ENCODE data around the gene FAM210B.
"Not testable (repeated sequence)": the region's sequence is repeated elsewhere in the genome, so short reads cannot be mapped to it uniquely, and the experiment has no call there.

Gene FAM210B

DNA sequence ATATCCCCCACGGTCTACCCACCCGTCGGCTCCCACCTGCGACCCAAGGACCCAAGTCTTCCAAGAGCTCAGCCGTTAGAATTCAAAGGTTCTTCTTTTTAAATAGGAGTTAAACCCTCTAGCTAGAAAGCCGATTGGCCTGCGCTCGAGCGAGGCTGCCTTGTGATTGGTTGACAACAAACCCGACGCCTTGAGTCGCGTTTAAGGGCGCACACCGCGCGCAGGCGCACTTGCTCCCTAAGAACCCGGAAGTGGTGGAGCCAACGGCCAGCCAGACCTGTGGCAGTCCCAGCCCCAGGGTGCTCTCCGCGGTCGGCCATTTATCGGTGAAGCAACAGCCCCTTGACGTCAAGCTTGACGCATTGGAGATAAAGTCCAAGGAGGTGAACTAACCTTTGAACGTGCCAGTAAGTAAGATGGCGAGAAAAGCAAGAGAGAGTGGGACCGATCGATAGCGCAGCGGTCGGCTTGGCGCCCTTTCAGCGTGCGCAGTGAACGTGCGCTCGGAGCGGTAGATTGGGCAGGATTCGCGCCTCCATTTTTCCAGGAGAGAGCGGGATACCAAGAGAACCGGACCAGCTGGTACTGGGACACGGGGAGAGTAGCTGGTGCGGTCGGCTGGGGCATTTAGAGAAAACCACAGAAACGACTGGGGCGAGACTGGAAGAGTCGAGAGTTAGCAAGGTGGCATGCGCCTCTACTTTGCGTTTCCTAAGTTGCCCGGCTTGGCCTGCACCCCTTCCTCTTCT, 33.5 kb downstream of the FAM210B start, which contains the start of the genes AURKA and CSTF1:
TSS of gene AURKA (minus strand) at position 84 of the 749 bp plus-strand sequence. CDS start 4,018 bp downstream, outside the sequence.
TSS of gene CSTF1 (plus strand) at position 514 of the 749 bp plus-strand sequence. CDS start 2,908 bp downstream, outside the sequence.
- peak; percentile 96 for DNase-seq (ENCODE audit: low spot score)
- TF ChIP-seq, protein P1, sequence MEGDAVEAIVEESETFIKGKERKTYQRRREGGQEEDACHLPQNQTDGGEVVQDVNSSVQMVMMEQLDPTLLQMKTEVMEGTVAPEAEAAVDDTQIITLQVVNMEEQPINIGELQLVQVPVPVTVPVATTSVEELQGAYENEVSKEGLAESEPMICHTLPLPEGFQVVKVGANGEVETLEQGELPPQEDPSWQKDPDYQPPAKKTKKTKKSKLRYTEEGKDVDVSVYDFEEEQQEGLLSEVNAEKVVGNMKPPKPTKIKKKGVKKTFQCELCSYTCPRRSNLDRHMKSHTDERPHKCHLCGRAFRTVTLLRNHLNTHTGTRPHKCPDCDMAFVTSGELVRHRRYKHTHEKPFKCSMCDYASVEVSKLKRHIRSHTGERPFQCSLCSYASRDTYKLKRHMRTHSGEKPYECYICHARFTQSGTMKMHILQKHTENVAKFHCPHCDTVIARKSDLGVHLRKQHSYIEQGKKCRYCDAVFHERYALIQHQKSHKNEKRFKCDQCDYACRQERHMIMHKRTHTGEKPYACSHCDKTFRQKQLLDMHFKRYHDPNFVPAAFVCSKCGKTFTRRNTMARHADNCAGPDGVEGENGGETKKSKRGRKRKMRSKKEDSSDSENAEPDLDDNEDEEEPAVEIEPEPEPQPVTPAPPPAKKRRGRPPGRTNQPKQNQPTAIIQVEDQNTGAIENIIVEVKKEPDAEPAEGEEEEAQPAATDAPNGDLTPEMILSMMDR (IDR thresholded peaks at IDR 0.05; ENCODE audit: extremely low read depth, missing control alignments): no peak

DNA sequence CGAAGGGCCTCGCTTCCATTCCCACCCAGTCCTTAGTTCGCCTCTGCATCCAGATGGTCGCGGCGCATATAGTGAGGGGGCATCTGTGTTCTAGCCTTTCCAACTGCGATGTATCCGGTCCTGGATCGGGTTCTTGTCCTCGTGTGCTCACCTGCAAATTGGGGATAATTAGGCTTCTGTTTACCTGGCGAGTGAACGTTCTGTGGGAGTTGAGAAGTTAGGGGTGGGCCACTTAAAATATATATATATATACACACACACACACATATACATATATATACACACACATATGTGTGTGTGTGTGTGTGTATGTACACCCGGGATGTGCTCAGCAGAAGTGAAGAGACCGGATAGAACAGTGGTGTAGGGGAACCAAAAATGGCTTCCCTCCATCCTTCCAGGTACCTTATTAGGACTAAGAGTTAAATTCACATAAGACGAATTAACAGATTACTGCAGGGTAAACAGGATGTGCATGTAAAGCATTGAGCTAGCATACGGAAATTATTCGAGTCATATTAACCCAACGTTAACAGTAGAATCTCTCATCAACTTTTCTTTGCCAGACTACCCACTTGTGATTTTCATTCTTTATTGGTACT, 34.2 kb downstream of the FAM210B start:
- TF ChIP-seq, protein P1 (IDR thresholded peaks at IDR 0.05; ENCODE audit: extremely low read depth, missing control alignments): no peak
- DNase-seq (ENCODE audit: low spot score): no peak

DNA sequence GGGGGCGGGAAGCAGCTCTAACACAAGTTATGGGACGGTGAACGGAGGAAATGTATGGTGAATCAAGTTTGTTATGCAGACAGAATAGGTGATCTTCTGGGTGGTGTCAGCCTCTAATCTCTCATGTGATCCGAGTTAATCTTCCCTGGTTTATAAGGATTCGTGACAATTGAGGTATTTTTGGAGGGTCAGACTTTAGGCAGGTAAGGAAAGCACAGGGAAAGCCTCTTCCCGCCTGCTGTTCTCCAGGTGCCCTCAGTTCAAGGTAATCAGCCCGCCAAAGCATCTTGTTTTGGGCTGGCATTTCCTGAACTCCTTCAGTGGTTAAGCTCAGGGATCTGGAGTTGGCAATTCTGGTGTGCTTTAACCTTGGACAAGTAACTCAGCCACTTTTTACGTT, 34.9 kb downstream of the FAM210B start:
- TF ChIP-seq, protein P1 (IDR thresholded peaks at IDR 0.05; ENCODE audit: extremely low read depth, missing control alignments): no peak
- DNase-seq (ENCODE audit: low spot score): no peak

DNA sequence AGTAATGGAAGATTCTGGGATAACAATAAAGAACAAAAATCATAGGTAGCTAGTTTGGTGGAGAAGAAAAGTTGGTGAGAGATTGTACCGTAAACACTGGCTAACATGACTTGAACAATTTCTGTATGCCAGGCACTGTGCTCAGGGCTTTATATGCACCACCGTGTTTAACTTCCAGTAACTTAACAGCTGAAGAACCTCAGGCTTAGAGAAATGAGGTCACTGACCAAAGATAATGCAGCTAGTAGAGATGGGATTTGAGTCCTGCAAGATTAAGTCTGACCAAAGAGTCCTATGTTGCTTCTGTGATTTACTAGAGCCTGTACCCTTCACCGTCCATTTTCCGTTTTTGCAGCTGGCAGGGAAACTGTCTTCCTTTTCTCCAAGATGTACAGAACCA, 36.4 kb downstream of the FAM210B start:
- TF ChIP-seq, protein P1 (IDR thresholded peaks at IDR 0.05; ENCODE audit: extremely low read depth, missing control alignments): no peak
- no peak for DNase-seq (ENCODE audit: low spot score)

DNA sequence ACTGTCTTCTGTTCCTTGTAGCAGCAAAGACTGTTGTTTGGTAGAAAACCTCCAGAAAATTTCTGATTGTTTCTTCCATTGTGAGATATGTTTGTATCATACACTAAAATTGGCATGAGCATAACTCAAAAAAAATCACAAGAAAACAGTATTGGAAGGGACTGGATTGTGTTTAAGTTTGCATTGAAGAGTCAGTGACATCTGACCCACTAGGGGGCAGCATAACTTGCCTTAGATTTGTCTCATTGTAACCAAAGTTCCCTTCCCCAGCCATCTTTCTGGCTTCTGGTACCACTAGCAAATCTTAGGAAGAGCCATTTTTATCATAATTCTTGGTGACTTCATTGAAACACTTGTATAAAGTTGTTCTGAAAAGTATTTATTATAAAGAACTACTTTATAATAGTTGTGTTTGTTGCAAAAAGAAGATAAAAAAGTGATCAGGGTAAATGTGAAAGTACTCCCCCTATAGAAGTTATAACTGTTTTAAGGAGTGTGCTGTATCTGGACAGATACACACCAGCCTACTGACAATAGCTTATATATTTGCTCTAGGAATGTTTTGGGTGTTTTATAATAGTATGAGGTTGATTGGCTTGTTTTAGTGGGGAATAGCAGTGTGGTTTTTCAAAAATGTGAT, 41.3 kb downstream of the FAM210B start:
- DNase-seq (ENCODE audit: low spot score): peak; percentile 49
- TF ChIP-seq, protein P1 (IDR thresholded peaks at IDR 0.05; ENCODE audit: extremely low read depth, missing control alignments): peak; percentile 42

DNA sequence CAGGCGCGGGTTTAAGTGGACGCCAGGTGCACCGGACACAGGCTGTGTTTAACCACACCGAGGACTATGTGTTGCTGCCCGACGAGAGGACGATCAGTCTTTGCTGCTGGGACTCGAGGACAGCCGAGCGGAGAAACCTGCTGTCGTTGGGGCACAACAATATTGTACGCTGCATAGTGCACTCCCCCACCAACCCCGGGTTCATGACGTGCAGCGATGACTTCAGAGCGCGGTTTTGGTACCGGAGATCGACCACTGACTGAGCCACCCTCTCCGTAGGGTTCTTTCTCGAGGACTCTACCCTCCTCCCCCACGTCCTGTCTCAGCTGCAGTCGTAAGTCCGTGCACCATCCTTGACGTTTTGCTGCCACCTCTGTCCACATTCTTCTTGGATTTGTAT, 44.7 kb downstream of the FAM210B start:
- TF ChIP-seq, protein P1 (IDR thresholded peaks at IDR 0.05; ENCODE audit: extremely low read depth, missing control alignments): no peak
- DNase-seq (ENCODE audit: low spot score): no peak

DNA sequence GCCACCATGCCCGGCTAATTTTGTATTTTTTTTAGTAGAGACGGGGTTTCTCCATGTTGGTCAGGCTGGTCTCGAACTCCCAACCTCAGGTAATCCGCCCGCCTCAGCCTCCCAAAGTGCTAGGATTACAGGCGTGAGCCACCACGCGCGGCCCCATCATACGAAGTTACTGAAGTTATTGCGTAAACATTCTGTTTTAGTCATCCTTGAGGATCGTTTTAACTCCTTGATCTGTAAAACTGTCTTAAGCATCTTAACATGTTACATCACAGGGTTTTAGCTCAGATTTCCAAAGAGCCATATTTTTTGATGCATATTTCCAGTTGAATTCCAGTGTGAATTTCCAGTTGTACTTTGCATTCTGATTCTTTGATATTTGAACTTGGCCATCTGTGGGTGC, 46.6 kb downstream of the FAM210B start:
- DNase-seq (ENCODE audit: low spot score): not testable (repeated sequence)
